ENCODE data around the gene TEKT1.

Gene TEKT1

GRCh38 chr17:6755731-6756184 is 75.8 kb downstream of the TEKT1 start, which contains the start of gene XAF1:
TSS of gene XAF1 (plus strand) at chr17:6756046. CDS start at chr17:6756079, 33 bp downstream.
- no peak for DNase-seq

- peak; percentile 18 for DNase-seq
Measured at GRCh38 chr17:6755281-6755680, 76.2 kb downstream of the TEKT1 start.

GRCh38 chr17:6753546-6753945 is 78.0 kb downstream of the TEKT1 start:
- no peak for DNase-seq

- DNase-seq = peak; percentile 35
Measured at GRCh38 chr17:6753006-6753445, 78.5 kb downstream of the TEKT1 start.

GRCh38 chr17:6752068-6752909 is 79.2 kb downstream of the TEKT1 start:
- peak; percentile 90 for DNase-seq

- no peak for DNase-seq
Measured at GRCh38 chr17:6749519-6749918, 82.0 kb downstream of the TEKT1 start.

- no peak for DNase-seq
Measured at GRCh38 chr17:6748617-6749016, 82.9 kb downstream of the TEKT1 start.
